Ishikawa (cell line): ENCODE data around the gene ANKRD65.

Source experiments
- CEBPB ChIP-seq: IDR thresholded peaks from 2 replicates; pipeline ENCODE4 v1.6.1; 2012
- CREB1 ChIP-seq: IDR thresholded peaks from 2 replicates; pipeline ENCODE4 v1.6.1; 2012; ENCODE audit warnings: low read depth
- EP300 ChIP-seq: IDR thresholded peaks from 2 replicates; pipeline ENCODE4 v1.6.1; 2012; ENCODE audit warnings: borderline replicate concordance
- FOXM1 ChIP-seq: IDR thresholded peaks from 2 replicates; pipeline ENCODE4 v1.6.1; 2012; ENCODE audit warnings: low read depth, borderline replicate concordance
- NFIC ChIP-seq: IDR thresholded peaks from 2 replicates; pipeline ENCODE4 v1.6.1; 2012
- RAD21 ChIP-seq: IDR thresholded peaks from 2 replicates; pipeline ENCODE4 v1.6.1; 2012; ENCODE audit warnings: low read depth
- TAF1 ChIP-seq: IDR thresholded peaks from 2 replicates; pipeline ENCODE4 v1.6.1; 2012; ENCODE audit warnings: low read depth, mild to moderate bottlenecking
- TCF12 ChIP-seq: IDR thresholded peaks from 2 replicates; pipeline ENCODE4 v1.6.1; 2012; ENCODE audit warnings: low read depth
- TEAD4 ChIP-seq: IDR thresholded peaks from 2 replicates; pipeline ENCODE4 v1.6.1; 2012
- YY1 ChIP-seq: IDR thresholded peaks from 2 replicates; pipeline ENCODE4 v1.6.1; 2012; ENCODE audit warnings: low read depth
- ZBTB7A ChIP-seq: IDR thresholded peaks from 2 replicates; pipeline ENCODE4 v1.6.1; 2012; ENCODE audit warnings: low read depth
- TF ChIP-seq, protein P1 (sequence below): IDR thresholded peaks from 2 replicates; pipeline ENCODE4 v1.6.1; 2012
- TF ChIP-seq, protein P2 (sequence below): IDR thresholded peaks from 2 replicates; pipeline ENCODE4 v1.6.1; 2012
- TF ChIP-seq, protein P3 (sequence below): IDR thresholded peaks from 2 replicates; pipeline ENCODE4 v1.6.1; 2012; ENCODE audit warnings: low read depth, mild to moderate bottlenecking

DNA sequence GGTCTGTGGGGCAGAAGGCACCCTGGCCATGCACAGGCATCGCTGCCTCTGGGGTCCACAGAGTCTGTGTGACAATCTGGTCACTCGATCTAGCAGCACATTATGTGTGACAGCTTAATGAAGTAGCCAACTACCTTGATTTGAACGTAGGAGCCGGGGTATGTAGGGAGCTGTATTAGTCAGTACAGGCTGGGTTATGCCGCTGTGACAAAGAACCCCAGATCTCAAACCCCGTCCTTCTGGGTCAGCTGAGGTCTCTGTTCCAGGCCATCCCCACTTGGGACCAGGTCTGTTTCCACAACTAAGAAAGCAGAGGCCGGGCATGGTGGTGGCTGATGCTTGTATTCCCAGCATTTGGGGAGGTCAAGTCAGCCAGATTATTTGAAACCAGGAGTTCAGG is 42.2 kb upstream of the ANKRD65 start:
- TF ChIP-seq EP300: no peak
- no peak for TF ChIP-seq RAD21
- no peak for TF ChIP-seq TAF1
- TF ChIP-seq, protein P1, sequence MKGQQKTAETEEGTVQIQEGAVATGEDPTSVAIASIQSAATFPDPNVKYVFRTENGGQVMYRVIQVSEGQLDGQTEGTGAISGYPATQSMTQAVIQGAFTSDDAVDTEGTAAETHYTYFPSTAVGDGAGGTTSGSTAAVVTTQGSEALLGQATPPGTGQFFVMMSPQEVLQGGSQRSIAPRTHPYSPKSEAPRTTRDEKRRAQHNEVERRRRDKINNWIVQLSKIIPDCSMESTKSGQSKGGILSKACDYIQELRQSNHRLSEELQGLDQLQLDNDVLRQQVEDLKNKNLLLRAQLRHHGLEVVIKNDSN: no peak
- TF ChIP-seq, protein P2, sequence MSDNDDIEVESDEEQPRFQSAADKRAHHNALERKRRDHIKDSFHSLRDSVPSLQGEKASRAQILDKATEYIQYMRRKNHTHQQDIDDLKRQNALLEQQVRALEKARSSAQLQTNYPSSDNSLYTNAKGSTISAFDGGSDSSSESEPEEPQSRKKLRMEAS: no peak
- no peak for TF ChIP-seq ZBTB7A
- no peak for TF ChIP-seq YY1
- TF ChIP-seq, protein P3, sequence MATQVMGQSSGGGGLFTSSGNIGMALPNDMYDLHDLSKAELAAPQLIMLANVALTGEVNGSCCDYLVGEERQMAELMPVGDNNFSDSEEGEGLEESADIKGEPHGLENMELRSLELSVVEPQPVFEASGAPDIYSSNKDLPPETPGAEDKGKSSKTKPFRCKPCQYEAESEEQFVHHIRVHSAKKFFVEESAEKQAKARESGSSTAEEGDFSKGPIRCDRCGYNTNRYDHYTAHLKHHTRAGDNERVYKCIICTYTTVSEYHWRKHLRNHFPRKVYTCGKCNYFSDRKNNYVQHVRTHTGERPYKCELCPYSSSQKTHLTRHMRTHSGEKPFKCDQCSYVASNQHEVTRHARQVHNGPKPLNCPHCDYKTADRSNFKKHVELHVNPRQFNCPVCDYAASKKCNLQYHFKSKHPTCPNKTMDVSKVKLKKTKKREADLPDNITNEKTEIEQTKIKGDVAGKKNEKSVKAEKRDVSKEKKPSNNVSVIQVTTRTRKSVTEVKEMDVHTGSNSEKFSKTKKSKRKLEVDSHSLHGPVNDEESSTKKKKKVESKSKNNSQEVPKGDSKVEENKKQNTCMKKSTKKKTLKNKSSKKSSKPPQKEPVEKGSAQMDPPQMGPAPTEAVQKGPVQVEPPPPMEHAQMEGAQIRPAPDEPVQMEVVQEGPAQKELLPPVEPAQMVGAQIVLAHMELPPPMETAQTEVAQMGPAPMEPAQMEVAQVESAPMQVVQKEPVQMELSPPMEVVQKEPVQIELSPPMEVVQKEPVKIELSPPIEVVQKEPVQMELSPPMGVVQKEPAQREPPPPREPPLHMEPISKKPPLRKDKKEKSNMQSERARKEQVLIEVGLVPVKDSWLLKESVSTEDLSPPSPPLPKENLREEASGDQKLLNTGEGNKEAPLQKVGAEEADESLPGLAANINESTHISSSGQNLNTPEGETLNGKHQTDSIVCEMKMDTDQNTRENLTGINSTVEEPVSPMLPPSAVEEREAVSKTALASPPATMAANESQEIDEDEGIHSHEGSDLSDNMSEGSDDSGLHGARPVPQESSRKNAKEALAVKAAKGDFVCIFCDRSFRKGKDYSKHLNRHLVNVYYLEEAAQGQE: no peak
- TF ChIP-seq NFIC: no peak
- TF ChIP-seq CREB1: no peak
- TF ChIP-seq TCF12: no peak
- no peak for TF ChIP-seq FOXM1
- no peak for TF ChIP-seq CEBPB
- no peak for TF ChIP-seq TEAD4
